SKM-1 treated with dmso at 0.1 percent for 144 hours (cell line): Measurements from ENCODE around the gene ADAMTS3.

Experiments used
- DNase-seq: peaks from one replicate; lab custom pipeline; 2025; ENCODE audit not compliant: unreplicated experiment; lab: John Stamatoyannopoulos, UW

ADAMTS3 gene

DNA sequence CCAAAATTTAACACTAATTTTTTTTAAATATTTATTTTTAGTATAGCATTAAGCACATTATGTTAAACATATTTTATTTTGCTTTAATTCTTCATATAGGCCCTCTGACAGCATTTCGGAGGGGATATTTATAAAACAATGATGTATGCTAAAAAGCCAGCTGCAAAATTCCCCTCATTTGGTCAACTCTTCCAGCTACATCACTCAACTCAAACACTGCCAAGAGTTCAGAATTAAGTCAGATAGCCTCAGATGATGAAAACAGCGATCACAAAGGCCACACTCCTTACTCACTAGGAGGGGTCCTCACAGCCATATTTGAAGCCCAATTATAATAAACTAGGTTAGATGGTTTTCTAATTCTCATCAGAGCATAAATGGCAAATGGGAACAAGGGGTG lies 146.6 kb downstream of the ADAMTS3 start:
- DNase-seq = no peak

DNA sequence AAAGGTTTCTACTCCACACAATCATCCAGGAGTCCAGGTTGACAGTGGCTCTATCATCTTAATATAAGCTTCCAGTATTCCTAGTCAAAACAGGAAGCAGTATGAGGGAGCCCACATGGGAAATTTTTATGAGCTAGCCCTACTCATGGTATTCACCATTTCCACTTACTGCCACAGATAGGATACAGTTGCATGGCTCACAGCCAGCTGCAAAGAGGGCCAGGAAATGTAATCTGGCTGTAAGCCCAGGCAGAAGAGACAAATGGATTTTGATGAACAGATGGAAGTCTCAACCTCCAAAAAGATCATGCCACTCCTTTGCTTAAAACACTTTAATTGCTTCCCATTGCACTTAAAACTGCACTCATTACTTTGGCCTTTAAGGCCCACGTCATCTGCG lies 150.6 kb downstream of the ADAMTS3 start:
- DNase-seq = no peak

DNA sequence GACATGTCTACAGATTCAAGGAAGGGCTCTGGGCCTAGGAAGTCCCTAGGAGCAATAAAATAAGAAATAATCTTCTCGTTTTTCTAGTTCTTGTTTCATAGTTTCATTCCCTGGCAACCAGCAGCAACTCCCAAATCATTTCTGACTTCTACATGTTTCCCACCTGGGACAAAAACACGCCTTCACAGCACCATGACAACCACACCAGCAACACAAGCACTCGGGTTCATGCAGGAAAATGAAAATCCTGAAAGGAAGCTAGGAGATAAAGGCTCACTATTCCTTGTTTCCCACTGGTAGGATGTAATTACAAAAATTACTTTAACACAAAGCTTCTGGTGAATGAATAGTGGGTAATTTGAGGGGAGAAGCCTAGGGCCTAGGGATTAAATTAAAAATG lies 158.9 kb downstream of the ADAMTS3 start:
- no peak for DNase-seq

DNA sequence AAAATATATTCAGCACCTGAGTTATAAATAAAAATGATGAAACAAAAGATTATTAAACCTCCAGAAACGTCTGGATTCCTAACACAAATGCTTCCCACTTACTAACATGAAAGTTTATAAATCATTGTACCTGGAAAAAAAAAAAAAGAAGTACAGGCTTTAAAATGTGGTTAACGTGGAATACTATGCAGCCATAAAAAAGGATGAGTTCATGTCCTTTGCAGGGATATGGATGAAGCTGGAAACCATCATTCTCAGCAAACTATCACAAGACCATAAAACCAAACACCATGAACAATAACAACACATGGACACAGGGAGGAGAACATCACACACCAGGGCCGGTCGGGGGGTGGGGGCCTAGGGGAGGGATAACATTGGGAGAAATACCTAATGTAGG lies 160.5 kb downstream of the ADAMTS3 start:
- DNase-seq = no peak

DNA sequence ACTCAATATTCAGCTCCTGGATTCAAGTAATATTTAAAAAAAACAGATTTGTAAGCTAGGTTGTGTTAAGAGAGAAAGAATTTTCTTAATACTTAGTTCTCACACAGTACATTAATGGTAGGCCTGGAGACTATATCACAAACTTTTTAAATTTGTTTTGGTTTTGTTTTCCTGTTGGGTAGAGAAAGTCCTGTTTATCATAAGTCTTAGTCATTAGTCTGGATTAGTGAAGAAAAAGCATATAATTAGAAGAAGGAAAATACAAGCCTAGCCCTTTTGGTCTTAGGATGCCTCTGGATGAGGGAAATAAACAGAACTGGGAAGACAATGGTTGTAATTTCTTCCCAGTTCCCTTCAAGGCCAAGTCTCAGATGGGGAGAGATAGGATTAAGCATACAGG lies 163.6 kb downstream of the ADAMTS3 start:
- DNase-seq = no peak

DNA sequence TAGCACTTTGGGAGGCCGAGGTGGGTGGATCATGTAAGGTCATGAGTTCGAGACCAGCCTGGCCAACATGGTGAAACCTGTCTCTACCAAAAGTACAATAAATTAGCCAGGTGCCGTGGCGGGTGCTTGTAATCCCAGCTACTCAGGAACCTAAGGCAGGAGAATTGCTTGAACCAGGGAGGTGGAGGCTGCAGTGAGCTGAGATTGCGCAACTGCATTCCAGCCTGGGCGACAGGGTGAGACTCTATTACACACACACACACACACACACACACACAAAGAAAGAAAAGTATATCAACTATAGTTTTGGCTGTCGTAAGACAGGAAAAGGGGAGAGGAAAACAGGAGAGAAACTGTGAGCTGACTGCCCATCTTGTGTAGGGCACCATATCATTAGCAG lies 171.7 kb downstream of the ADAMTS3 start:
- no peak for DNase-seq

DNA sequence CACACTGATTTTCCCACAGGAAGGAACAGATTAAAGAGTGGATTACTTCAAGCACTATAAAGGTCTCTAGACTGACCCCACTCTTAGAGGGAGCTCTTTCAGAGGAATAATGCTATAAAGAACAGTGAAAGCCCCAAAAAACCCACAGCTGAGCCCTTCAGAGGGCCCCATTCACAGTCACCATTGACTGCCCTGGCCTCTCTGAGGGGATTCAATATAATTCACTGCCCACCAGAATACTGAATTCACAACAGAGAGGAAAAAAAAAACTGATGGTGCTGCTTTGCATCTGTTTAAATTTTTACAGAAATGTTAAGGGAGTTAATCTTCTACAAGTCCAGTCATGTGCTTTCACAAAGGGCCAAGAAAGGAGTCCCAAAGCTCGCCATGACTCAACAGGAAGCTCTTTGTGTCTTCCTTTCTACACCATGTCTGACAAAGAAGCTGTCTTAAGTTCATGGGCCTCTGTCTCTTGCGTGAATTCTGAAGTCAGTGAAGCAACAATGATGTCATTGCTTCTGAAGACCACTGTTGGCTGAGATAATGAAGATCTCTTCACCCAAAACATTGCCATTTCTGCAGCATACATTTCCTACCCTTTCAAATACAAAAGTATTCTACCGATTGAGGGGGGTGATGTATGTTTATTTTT lies 174.9 kb downstream of the ADAMTS3 start:
- DNase-seq = no peak

DNA sequence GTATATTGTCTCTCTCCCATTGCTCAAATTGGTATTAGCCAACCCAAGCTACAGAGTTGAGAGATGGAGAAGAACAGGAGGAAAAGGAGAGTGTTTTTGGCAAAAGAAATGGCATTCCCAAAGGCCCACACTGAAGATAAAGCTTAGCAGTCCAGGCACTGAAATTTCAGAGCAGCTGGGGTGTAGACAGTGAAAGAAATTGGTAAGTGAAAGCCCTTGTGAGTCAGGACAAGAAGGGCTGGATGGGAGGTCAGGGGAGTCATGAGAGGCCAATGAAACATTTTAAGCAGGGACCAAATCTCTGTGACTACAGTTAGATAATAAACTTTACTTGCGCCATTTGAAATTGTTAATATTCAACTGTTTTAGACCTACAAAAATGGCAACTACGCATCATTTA lies 177.7 kb downstream of the ADAMTS3 start:
- no peak for DNase-seq

DNA sequence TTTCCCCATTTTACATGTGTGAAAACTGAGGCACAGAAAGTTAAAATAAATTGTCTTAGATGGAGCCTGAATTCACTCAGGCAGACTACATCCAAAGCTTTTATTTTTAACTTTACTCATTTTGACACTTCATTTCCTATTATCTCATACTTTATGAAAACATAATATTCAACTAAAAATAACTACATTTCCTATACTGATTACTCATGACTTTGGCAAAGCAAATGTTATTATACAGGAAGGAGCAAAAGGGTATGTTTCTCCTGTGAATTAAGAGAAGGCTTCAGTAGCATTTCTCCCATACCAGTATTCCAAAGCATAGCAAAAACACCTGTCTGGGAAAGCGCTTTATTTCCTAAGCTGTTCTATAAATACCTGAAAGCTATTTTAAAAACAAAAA lies 178.6 kb downstream of the ADAMTS3 start:
- DNase-seq = no peak

DNA sequence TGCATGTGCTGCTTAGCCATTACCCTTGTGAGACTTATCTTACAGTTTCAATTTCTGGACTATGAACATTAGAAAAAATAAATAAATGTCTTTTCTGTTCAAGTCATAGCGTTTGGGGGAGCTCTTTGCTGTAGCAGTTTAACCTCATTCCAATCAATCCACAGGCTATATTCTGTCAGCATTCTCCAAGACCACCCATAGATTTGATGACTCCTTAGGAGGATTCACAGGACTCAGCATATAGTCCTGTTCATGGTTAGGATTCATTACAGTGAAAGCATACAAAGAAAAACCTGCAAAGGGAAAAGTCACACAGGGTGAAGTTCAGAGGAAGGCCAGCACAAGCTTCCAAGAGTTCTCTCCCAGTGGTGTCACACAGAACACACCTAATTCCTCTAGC lies 180.5 kb downstream of the ADAMTS3 start:
- DNase-seq = no peak

DNA sequence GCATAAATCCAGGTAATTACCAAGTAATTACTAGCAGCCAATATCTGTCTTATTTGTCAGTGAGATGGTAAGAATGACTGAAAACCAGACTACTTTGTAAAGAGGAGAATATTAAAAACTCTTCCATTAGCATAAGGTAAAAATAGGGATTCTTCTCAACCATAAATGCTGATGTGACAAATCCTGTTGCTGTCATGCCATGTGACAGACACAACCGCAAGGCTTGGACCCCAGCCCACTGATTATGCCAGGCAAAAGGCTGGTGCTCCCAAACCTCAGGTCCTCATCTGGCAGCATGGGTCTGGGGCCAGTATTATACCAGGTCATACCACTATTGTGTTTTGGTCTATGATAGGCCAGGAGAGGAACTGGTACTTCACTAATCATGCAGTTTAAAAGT lies 181.1 kb downstream of the ADAMTS3 start:
- DNase-seq = no peak

DNA sequence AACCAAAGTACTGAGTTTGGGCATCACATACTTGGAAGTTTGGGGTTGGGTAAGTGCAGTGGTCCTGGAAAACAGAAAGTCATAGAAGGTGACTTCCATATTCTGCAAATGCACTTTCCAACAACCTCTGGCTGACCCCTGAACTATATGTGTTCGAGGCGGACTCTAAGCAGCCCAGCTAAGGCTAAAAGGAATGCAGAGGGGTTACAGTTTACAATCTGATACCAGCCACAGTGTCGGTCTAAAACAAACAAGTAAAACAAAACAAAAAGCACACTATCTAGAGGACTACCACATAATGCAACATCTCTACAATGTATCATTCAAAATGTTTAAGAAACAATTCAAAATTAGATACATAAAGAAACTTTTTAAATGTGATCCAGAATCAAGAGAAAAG lies 185.6 kb downstream of the ADAMTS3 start:
- DNase-seq = no peak

DNA sequence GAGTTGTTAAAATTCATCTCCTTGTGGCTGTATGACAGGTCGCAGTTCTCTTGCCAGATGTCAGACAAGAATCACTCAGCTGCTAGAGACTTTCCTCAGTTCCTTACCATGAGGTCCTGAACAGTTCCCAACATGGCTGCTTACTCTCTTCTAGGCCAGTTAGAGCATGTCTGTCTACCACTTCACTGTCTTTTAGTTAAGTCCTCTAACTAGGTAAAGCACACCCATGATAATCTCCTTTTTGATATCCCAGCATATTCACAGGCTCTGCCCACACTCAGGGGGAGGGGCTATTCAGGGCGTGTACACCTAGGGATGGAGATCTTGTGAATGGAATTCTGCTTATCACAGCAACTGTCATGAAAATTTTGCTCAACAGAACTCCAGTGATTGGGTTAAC lies 190.1 kb downstream of the ADAMTS3 start:
- DNase-seq = no peak

DNA sequence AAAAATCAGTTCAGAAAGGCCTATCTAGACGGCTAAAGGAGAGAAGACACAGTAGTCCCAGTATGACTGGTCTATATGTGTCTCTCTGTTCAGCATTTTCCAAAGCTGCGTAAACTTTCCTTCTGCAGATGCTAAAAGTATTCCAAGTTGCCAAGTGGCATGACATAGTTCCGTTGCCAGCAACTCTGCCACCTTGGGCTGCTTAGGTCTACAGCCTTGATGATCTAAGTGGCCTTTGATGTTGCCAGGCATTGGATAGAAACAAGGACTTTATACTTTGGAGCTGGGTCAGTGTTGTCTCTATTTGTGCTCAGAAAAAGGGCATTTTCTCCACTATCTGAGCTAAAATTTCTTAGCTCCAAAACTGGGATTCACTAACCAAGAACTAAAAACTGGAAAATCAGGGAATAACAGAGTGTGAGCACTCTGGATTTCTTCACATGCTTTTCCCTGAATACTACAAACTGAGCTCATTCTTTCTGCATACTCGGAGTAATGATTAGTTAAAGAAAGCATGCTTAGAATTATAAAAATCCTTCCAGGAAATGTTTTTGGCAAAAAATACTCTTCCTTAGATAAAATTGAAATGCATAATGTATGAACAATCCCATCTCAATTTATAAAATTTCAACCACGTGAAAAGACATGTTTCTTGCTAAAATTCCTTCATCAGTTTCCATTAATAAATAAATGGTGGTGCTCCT lies 191.4 kb downstream of the ADAMTS3 start:
- DNase-seq = no peak

DNA sequence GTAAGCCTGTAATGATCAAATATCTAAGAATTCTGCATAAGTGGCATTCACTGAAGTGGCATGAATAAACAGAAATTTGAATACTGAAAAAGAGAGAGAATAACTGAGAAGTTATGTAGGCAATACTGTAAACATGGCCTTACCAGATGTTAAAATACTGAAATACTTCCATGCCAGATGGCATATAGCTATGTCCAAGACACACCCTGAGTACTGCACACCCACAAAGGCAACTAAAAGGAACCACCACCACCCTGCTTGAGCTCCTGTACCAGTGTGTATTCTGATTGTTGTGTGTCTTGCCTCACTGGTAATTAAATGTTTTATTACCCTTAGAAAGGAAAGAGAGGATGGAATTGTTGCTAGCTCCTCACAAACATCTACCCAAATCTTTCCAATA lies 192.1 kb downstream of the ADAMTS3 start:
- DNase-seq = no peak

DNA sequence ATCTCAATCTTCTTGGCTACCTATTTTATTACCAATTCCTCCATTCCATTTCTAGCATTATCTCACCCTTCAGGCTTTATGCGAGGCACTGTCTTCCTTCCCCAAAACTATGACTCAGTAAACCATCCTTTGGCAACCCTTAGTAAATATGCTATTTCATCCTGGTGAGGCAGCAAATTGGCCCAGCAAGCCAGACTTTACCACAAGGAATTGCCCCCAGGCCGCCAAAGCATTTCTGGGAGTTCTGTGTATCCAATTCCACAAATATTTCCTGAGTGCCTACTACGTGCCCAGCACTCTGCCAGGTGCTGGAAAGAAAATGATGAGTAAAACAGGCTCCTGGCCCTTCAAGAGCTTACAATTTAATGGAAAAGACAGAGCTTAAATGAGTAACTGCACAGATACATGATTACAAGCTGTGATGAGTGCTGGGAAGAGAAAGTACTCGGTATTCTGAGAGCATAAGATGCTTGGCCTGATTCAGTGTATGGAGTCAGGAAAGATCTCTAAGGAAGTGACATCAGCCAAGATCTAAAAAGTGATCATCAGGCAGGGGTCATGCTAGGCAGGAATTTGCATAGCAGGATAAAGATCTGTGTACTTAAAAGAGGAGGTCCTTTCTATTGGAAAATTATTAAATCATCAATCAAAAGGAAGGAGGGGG lies 193.8 kb downstream of the ADAMTS3 start:
- DNase-seq = no peak

DNA sequence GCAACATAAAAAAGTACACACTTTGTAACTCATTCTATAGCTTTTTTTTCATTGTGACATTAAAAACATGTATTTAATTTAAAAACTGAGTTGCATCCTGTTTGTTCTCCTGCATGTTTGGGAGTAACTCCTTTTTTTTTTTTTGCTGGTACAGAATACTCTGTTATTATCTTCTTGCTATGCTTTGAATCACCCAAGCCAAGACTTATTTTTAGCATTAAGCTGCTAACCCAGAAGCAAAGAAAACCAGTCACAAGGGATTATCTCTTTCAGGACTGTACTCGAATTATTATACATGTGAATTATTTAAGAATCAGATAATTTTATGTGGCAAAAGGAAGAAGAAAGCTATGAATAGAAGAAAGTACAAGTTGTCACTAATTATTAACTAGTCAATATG lies 194.9 kb downstream of the ADAMTS3 start:
- no peak for DNase-seq

DNA sequence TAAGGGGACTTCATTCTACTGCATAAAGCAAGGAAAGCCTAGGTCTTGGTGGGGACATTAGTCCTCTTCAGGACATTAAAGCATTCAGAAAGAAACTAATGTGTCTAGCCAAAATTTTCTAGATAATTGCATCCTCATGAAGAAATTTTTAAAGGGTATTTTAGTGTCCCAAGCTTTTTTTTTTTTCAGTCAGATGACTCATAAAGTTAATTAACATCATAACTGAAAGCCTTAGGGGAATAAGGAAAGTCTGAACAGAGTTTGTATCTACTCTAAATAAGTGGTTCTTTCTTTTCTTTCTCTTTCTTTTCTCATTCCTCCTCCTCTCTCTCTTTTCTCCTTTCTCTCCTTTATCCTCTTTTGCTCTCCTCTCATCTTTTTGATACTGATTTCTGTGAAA lies 202.4 kb downstream of the ADAMTS3 start:
- no peak for DNase-seq

DNA sequence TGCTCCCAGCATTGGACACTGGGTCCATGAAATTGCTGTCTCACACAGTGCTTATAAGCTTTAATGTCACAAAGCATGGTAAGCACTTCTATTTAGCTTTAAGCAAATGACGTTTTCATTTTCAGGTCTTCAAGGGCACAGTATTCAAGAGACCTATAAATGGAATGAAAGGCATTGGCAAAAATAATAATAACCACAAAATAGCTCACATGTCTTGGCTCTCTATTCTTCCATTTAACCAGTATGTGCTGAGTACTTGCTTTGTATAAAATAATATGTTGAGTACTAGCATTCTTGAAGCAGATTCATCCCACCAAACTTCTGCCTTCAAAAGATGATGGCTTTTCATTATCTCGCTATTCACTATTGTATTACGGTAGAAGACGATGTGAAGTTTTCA lies 203.0 kb downstream of the ADAMTS3 start:
- no peak for DNase-seq

DNA sequence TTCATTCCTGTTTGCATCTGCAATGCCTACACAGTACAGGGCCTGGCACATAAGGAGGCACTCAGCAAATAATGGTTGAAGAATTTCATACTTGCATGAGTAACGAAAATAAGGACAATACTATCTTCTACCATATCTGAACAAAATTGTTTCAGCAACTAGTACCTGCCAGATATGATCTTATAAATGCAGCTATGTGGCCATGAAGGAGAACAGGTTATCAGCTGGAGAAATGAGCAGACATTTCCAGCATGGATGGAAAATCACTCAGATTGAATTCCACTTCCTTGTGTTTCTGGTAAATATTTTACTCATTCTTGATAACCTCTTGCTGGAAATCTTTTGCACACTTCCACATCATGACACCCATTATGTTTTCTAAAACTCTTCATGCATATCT lies 204.0 kb downstream of the ADAMTS3 start:
- no peak for DNase-seq

DNA sequence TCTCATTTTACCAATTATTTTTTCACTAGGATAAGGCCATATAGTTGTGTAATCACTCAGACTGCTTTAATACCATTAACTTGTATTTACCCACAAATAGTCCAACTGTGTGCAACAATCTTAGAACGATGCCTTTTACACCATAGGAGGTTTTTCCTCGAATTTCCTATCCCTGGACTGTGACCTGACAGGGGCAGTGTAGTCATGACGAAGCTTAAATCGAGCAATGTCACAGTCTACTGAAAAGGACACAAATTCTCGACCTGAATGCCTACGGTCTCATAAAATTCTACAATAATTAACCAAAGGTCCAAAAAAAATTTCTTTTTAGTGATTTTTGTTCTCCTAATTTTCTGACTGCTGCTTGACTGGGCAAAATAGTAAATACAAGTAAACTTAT lies 208.9 kb downstream of the ADAMTS3 start:
- DNase-seq = no peak

DNA sequence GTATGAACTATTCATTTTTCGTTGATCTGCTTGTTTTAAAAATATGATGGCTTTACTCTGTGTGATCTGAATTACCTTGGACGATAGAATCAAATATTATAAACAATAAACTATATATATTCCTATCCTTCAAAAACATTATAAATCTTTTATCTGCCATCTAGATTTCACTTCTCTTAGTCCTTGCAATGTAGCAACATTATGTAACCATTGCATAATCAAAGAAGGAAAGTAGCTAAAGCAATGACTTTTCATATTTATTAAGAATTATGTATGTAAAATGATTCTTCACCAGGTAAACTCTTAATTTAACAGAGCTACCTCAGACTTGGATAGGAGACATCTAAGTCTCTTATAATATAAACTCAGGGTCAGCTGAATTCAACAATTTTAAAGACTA lies 210.5 kb downstream of the ADAMTS3 start:
- no peak for DNase-seq

DNA sequence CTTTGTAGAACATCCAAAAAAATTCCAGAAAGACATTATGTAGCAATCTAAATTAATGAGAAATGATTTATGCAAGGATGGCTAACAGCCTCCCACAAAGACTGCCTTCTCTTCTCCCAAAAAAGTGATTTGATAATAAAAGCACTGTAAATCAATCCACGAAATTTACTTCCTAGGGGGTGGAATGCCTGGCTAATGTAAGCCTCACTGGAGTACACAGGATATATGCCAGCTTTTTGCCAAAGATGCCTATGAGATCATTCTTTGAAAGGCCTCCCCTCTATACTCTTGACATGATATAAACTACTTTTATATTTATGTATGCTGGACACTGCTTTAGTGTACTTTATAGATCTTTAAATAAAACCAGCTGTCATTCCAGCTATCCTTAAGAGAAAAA lies 211.1 kb downstream of the ADAMTS3 start:
- DNase-seq = no peak
